K562 (cell line): ENCODE results near the gene SEMA6B. TPM values are rescaled to one million over a fixed set of nuclear protein-coding genes. Genes with fewer than 3 reads are reported as not detected.

Experiments used
- BHLHE40 ChIP-seq: IDR thresholded peaks from 2 replicates; pipeline ENCODE4 v1.6.1; 2011; ENCODE audit warnings: low read length, improper control_type of control experiment
- BMI1 ChIP-seq: fragments of 150-350 bp; IDR thresholded peaks from 2 replicates; pipeline ENCODE4 v1.6.1; 2014; ENCODE audit warnings: low read length
- CTBP1 ChIP-seq: fragments of 450-650 bp; IDR thresholded peaks from 2 replicates; pipeline ENCODE4 v1.6.1; 2016; ENCODE audit warnings: borderline replicate concordance
- CXXC5 ChIP-seq: fragments of 250-450 bp; sonication (Bioruptor Pico); IDR thresholded peaks from 2 replicates; pipeline ENCODE4 v1.8.0; 2022; ENCODE audit warnings: inconsistent platforms, mild to moderate bottlenecking, moderate library complexity
- ELF4 ChIP-seq: fragments of 450-650 bp; formaldehyde crosslinking; IDR thresholded peaks from 2 replicates; pipeline ENCODE4 v1.4.0; 2022; ENCODE audit warnings: missing genetic modification characterization
- FOXJ3 ChIP-seq: sonication (generic); formaldehyde crosslinking; IDR thresholded peaks from 2 replicates; pipeline ENCODE4 v1.4.0; 2020; ENCODE audit warnings: mild to moderate bottlenecking, missing genetic modification reagents
- GABPB2 ChIP-seq: fragments of 250-450 bp; sonication (Bioruptor Pico); conservative IDR thresholded peaks from 2 replicates; pipeline ENCODE4 v1.5.1; 2021; ENCODE audit warnings: mild to moderate bottlenecking
- KAT7 ChIP-seq: sonication (generic); formaldehyde crosslinking; IDR thresholded peaks from 2 replicates; pipeline ENCODE4 v1.8.0; 2022; ENCODE audit warnings: missing genetic modification reagents, mild to moderate bottlenecking, borderline replicate concordance
- KDM2B ChIP-seq: fragments of 250-450 bp; sonication (Bioruptor Pico); IDR thresholded peaks from 2 replicates; pipeline ENCODE4 v1.8.0; 2021; ENCODE audit warnings: mild to moderate bottlenecking, moderate library complexity
- MTA2 ChIP-seq: fragments of 450-650 bp; IDR thresholded peaks from 2 replicates; pipeline ENCODE4 v1.6.1; 2016; ENCODE audit warnings: low read depth
- MTA3 ChIP-seq: fragments of 450-650 bp; formaldehyde crosslinking; IDR thresholded peaks from 2 replicates; pipeline ENCODE4 v1.6.1; 2017; ENCODE audit warnings: mild to moderate bottlenecking, borderline replicate concordance
- NCOA1 ChIP-seq: fragments of 450-650 bp; IDR thresholded peaks from 2 replicates; pipeline ENCODE4 v1.6.1; 2016; ENCODE audit warnings: low read depth
- NFATC3 ChIP-seq: fragments of 450-650 bp; IDR thresholded peaks from 2 replicates; pipeline ENCODE4 v1.6.1; 2017; ENCODE audit warnings: mild to moderate bottlenecking
- NFRKB ChIP-seq: fragments of 450-650 bp; IDR thresholded peaks from 2 replicates; pipeline ENCODE4 v1.6.1; 2016; ENCODE audit warnings: low read depth
- NR1H2 ChIP-seq: sonication (generic); formaldehyde crosslinking; IDR thresholded peaks from 2 replicates; pipeline ENCODE4 v1.4.0; 2020; ENCODE audit warnings: mild to moderate bottlenecking, missing genetic modification reagents
- PHB ChIP-seq: fragments of 250-450 bp; sonication (Bioruptor Pico); IDR thresholded peaks from 2 replicates; pipeline ENCODE4 v1.5.0; 2021
- PHF8 ChIP-seq: fragments of 200-600 bp; sonication (generic); IDR thresholded peaks from 2 replicates; pipeline ENCODE4 v1.6.1; 2012; ENCODE audit warnings: mixed run types, mild to moderate bottlenecking, inconsistent platforms, low read length, moderate library complexity, borderline replicate concordance
- POLR2H ChIP-seq: IDR thresholded peaks from 2 replicates; pipeline ENCODE4 v1.6.1; 2016; ENCODE audit warnings: missing genetic modification characterization, low read depth, mild to moderate bottlenecking, control low read depth, missing compliant biosample characterization, moderate library complexity
- RFX7 ChIP-seq: fragments of 250-450 bp; sonication (Bioruptor Pico); IDR thresholded peaks from 2 replicates; pipeline ENCODE4 v1.5.1; 2021; ENCODE audit warnings: mild to moderate bottlenecking
- SFPQ ChIP-seq: fragments of 200-400 bp; formaldehyde crosslinking; IDR thresholded peaks from 2 replicates; pipeline ENCODE4 v1.6.1; 2017; ENCODE audit warnings: mild to moderate bottlenecking, low read depth, low read length, moderate library complexity
- SIN3A ChIP-seq, 2 experiments: fragments of 150-350 bp in 1 of 2; IDR thresholded peaks; 2 replicates each; pipeline ENCODE4 v1.6.1; 2011 to 2016; ENCODE audit warnings: borderline replicate concordance in 2 of 2, low read depth in 2 of 2, low read length in 2 of 2, mild to moderate bottlenecking in 2 of 2, moderate library complexity in 2 of 2; ENCODE audit not compliant: control insufficient read depth in 1 of 2
- TAF9B ChIP-seq: fragments of 450-650 bp; IDR thresholded peaks from 2 replicates; pipeline ENCODE4 v1.6.1; 2018; ENCODE audit warnings: mild to moderate bottlenecking; ENCODE audit not compliant: partially characterized antibody
- ZBTB1 ChIP-seq: sonication (generic); formaldehyde crosslinking; IDR thresholded peaks from 2 replicates; pipeline ENCODE4 v1.8.1; 2023; ENCODE audit warnings: missing genetic modification reagents, low read depth, mild to moderate bottlenecking, borderline replicate concordance
- ZNF282 ChIP-seq: sonication (generic); formaldehyde crosslinking; IDR thresholded peaks from 2 replicates; pipeline ENCODE4 v1.8.1; 2023; ENCODE audit warnings: missing genetic modification reagents
- ZNF311 ChIP-seq: fragments of 250-450 bp; sonication (Bioruptor Pico); IDR thresholded peaks from 2 replicates; pipeline ENCODE4 v1.4.0; 2020; ENCODE audit warnings: mild to moderate bottlenecking, moderate library complexity
- ZNF507 ChIP-seq: conservative IDR thresholded peaks from 2 replicates; pipeline ENCODE4 v1.6.1; 2017; ENCODE audit warnings: missing genetic modification characterization, missing compliant biosample characterization
- ZNF668 ChIP-seq: fragments of 250-450 bp; sonication (Bioruptor Pico); IDR thresholded peaks from 2 replicates; pipeline ENCODE4 v1.8.0; 2022; ENCODE audit warnings: mild to moderate bottlenecking, inconsistent platforms
- ZNF696 ChIP-seq: fragments of 250-450 bp; sonication (Bioruptor Pico); conservative IDR thresholded peaks from 2 replicates; pipeline ENCODE4 v1.4.0; 2020; ENCODE audit warnings: mild to moderate bottlenecking, moderate library complexity
- polyA plus RNA-seq, 8 experiments: library from polyadenylated mRNA; depleted of rRNA in 4 of 8; stranded (reverse) in 5 of 8; unstranded in 3 of 8; fragments of >200 nt; fragmentation: Nextera tagmentation in 2 of 8; fragmentation: Illumina TruSeq in 1 of 8; extraction: Ambion mirVana in 2 of 8; extraction: Trizol in 1 of 8; gene quantifications; 2 replicates each; pipeline versions ENCODE4 v1.2.1 to v1.2.3, GENCODE V29; 2011 to 2014; ENCODE audit warnings: inconsistent platforms in 1 of 8, missing spikeins in 1 of 8
- total RNA-seq, 7 experiments: library from RNA; depleted of rRNA in 6 of 7; stranded (reverse); fragments of >200 nt in 6 of 7; fragmentation: Illumina TruSeq in 2 of 7; extraction: Trizol in 2 of 7; gene quantifications; 2 replicates each; pipeline versions ENCODE4 v1.2.1 to v1.2.3, GENCODE V29; 2011 to 2021; ENCODE audit warnings: low replicate concordance in 1 of 7
- TF ChIP-seq, protein P1 (sequence below): IDR thresholded peaks from 2 replicates; pipeline ENCODE4 v1.6.1; 2012; ENCODE audit warnings: low read depth, low read length, improper control_type of control experiment, borderline replicate concordance

Gene SEMA6B
- total and polyA plus RNA-seq, 9 of the 15 experiments (the other 6 are each of a cell fraction or from before 2014, with no cell fraction given) = 0.65 to 4.6 (median 2.5) TPM; not detected in 2

DNA sequence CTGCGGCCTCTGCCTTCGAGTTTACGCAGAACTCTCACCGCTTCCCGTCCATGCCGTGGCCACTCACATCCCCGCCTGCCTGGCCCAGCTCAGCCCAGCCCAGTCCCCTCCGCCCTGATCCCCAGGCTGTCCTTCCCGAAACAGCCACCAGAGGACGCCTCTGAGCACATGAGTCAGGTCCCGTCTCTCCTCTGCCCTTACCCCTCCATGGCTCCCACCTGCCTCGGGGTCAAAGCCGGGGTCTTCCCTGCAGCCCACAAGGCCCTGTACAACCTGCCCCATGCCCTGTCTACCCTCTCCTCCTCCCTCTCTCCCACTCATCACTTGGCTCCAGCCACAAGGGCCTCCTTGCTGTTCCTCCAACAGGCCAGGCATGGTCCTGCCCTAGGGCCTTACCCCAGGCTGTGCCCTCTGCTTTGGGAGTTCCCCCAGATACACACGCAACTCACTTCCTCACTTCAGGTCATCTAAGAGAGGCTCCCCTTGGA is 8.1 kb upstream of the SEMA6B start (continued):
- TF ChIP-seq, protein P1, sequence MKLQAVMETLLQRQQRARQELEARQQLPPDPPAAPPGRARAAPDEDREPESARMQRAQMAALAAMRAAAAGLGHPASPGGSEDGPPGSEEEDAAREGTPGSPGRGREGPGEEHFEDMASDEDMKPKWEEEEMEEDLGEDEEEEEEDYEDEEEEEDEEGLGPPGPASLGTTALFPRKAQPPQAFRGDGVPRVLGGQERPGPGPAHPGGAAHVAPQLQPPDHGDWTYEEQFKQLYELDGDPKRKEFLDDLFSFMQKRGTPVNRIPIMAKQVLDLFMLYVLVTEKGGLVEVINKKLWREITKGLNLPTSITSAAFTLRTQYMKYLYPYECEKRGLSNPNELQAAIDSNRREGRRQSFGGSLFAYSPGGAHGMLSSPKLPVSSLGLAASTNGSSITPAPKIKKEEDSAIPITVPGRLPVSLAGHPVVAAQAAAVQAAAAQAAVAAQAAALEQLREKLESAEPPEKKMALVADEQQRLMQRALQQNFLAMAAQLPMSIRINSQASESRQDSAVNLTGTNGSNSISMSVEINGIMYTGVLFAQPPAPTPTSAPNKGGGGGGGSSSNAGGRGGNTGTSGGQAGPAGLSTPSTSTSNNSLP = no peak
- TF ChIP-seq SIN3A (IDR thresholded peaks at IDR 0.05; ENCODE audit: borderline replicate concordance in 2 of 2, control insufficient read depth in 1 of 2, low read depth in 2 of 2, low read length in 2 of 2) = no peak
- TF ChIP-seq KAT7 = no peak
- TF ChIP-seq PHB = no peak
- peak; percentile 40; the same call in 1 of the 2 replicates for TF ChIP-seq BHLHE40
- TF ChIP-seq KDM2B (CRISPR knock-in tag) = no peak
- no peak for TF ChIP-seq NFRKB
- TF ChIP-seq CTBP1 = peak; percentile 30; the same call in 1 of the 2 replicates
- no peak for TF ChIP-seq ZNF282
- TF ChIP-seq FOXJ3 (CRISPR knock-in tag) = no peak
- no peak for TF ChIP-seq ZNF696 (CRISPR knock-in tag)
- no peak for TF ChIP-seq GABPB2 (CRISPR knock-in tag)
- no peak for TF ChIP-seq MTA2
- no peak for TF ChIP-seq PHF8
- TF ChIP-seq TAF9B = no peak
- TF ChIP-seq NR1H2 (CRISPR knock-in tag) = no peak
- TF ChIP-seq NFATC3 = no peak
- TF ChIP-seq CXXC5 = no peak
- TF ChIP-seq BMI1 = no peak
- TF ChIP-seq SFPQ = no peak
- TF ChIP-seq ZNF668 (CRISPR knock-in tag) = no peak
- TF ChIP-seq ELF4 = no peak
- no peak for TF ChIP-seq ZNF507 (tag)
- no peak for TF ChIP-seq ZBTB1 (CRISPR knock-in tag)
- no peak for TF ChIP-seq ZNF311 (CRISPR knock-in tag)
- no peak for TF ChIP-seq RFX7
- no peak for TF ChIP-seq NCOA1
- TF ChIP-seq POLR2H (tag) = no peak
- peak; percentile 51; the same call in 1 of the 2 replicates for TF ChIP-seq MTA3
